IPS DF 4.7 (cell line): ENCODE measurements around the gene AIFM3.
"Not testable (repeated sequence)": the region's sequence is repeated elsewhere in the genome, so short reads cannot be mapped to it uniquely, and the experiment has no call there.

ENCODE experiments used
- DNase-seq: peaks from one replicate; pipeline ENCODE4 v3.0.0-alpha.2; 2013; ENCODE audit warnings: low spot score; ENCODE audit errors: extremely low read depth

AIFM3 gene

GRCh38 chr22:20940904-20941385, 26.1 kb upstream of the AIFM3 start:
- no peak for DNase-seq

GRCh38 chr22:20942203-20942902, 24.7 kb upstream of the AIFM3 start:
- not testable (repeated sequence) for DNase-seq

GRCh38 chr22:20943104-20943933, 23.7 kb upstream of the AIFM3 start:
- DNase-seq: no peak

GRCh38 chr22:20944042-20944441, 23.0 kb upstream of the AIFM3 start:
- no peak for DNase-seq

GRCh38 chr22:20945578-20945934, 21.5 kb upstream of the AIFM3 start:
- DNase-seq: no peak

- DNase-seq: no peak
Measured at GRCh38 chr22:20946080-20946986, 20.7 kb upstream of the AIFM3 start.

- no peak for DNase-seq
Measured at GRCh38 chr22:20946991-20947390, 20.1 kb upstream of the AIFM3 start.

- DNase-seq: no peak
Measured at GRCh38 chr22:20948450-20948849, 18.6 kb upstream of the AIFM3 start.

- no peak for DNase-seq
Measured at GRCh38 chr22:20948989-20949388, 18.1 kb upstream of the AIFM3 start.

GRCh38 chr22:20949698-20950183, 17.3 kb upstream of the AIFM3 start:
- no peak for DNase-seq

- DNase-seq: no peak
Measured at GRCh38 chr22:20951151-20951931, 15.7 kb upstream of the AIFM3 start.

GRCh38 chr22:20951932-20952380, 15.1 kb upstream of the AIFM3 start:
- DNase-seq: no peak

GRCh38 chr22:20952544-20953341, 14.3 kb upstream of the AIFM3 start:
- DNase-seq: no peak

GRCh38 chr22:20953342-20953608, 13.8 kb upstream of the AIFM3 start:
- no peak for DNase-seq

- DNase-seq: no peak
Measured at GRCh38 chr22:20953668-20954500, 13.2 kb upstream of the AIFM3 start.

- no peak for DNase-seq
Measured at GRCh38 chr22:20955548-20955947, 11.5 kb upstream of the AIFM3 start.

- DNase-seq: no peak
Measured at GRCh38 chr22:20956258-20957101, 10.6 kb upstream of the AIFM3 start.

GRCh38 chr22:20957102-20957682, 9.9 kb upstream of the AIFM3 start:
- DNase-seq: no peak
